Activated CD8-positive, alpha-beta T cell treated with anti-CD3 and anti-CD28 coated beads for 36 hours (primary cell): Measurements from ENCODE around the gene MCTP1. TPM values are rescaled to one million over a fixed set of nuclear protein-coding genes. Genes with fewer than 3 reads are reported as not detected.
A peak's percentile ranks its signal among the peaks of the same experiment; 100 is the strongest.
"Not testable (repeated sequence)": the region's sequence is repeated elsewhere in the genome, so short reads cannot be mapped to it uniquely, and the experiment has no call there.

Experiments
- ATAC-seq: fragments of 200-7000 bp; cut with Tn5 transposase; one replicate; pipeline ENCODE4 v1.10.0; 2021; ENCODE audit warnings: mild to moderate bottlenecking, moderate library complexity
- CTCF ChIA-PET: fragments of 350-600 bp; sonication (Branson Sonifier 250); formaldehyde crosslinking; loops from one replicate; lab custom pipeline; 2021; ENCODE audit warnings: antibody characterized with exemption; lab: Charles Lee
- POLR2A ChIA-PET: fragments of 350-600 bp; sonication (Branson Sonifier 250); formaldehyde crosslinking; loops from one replicate; lab custom pipeline; 2021; ENCODE audit warnings: antibody characterized with exemption; lab: Charles Lee
- DNase-seq: peaks from one replicate; pipeline ENCODE4 v3.0.0-alpha.2; 2020
- H3K27ac Mint-ChIP-seq: one replicate; pipeline ENCODE4 v1.8.0; 2021; ENCODE audit warnings: mild to moderate bottlenecking, mixed read lengths
- H3K27me3 Mint-ChIP-seq: one replicate; pipeline ENCODE4 v1.8.0; 2021; ENCODE audit warnings: mixed read lengths
- H3K36me3 Mint-ChIP-seq: one replicate; pipeline ENCODE4 v1.8.0; 2021; ENCODE audit warnings: low read depth, mixed read lengths
- H3K4me1 Mint-ChIP-seq: one replicate; pipeline ENCODE4 v1.8.0; 2021; ENCODE audit warnings: low read depth, mixed read lengths
- H3K4me3 Mint-ChIP-seq: one replicate; pipeline ENCODE4 v1.8.0; 2021; ENCODE audit warnings: mild to moderate bottlenecking, moderate library complexity, mixed read lengths
- H3K9me3 Mint-ChIP-seq: one replicate; pipeline ENCODE4 v1.8.0; 2021; ENCODE audit warnings: mixed read lengths
- CTCF ChIP-seq: fragments of 200-600 bp; IDR thresholded peaks from one replicate; pipeline ENCODE4 v1.8.0; 2022; ENCODE audit warnings: antibody characterized with exemption, mild to moderate bottlenecking
- intact Hi-C: fragments of 100-400 bp; cut with micrococcal nuclease; formaldehyde crosslinking; loops from one replicate; pipeline ENCODE4 v1.10.0; 2022
- total RNA-seq, 2 experiments: library from RNA; stranded (reverse); gene quantifications; one replicate each; pipeline ENCODE4 v1.2.3, GENCODE V29; 2021

MCTP1 gene
- total RNA-seq, 2 experiments from 2014 or later = 0.20 to 0.40 TPM

GRCh38 chr5:94969174-94969573 is 315.7 kb downstream of the MCTP1 start:
- Mint-ChIP-seq H3K4me3 (no peak overlapping the region), H3K36me3 (no peaks in the 10 kb centered on the region), H3K27ac (no peak overlapping the region), H3K4me1 (no peaks in the 10 kb centered on the region), H3K27me3 (no peaks in the 10 kb centered on the region), H3K9me3 (no peaks in the 10 kb centered on the region)
- DNase-seq = no peak
- no peak for ATAC-seq
- TF ChIP-seq CTCF = no peak
- POLR2A ChIA-PET = no interaction called here
- intact Hi-C loops = no loop called here
- CTCF ChIA-PET = interaction anchor here (0.8 to 1.2 kb wide), 2 partner anchors 9 to 10 kb away, joined by 4 read pairs; no protein-coding TSS in a partner anchor

GRCh38 chr5:94968507-94969095 is 316.3 kb downstream of the MCTP1 start:
- peak; percentile 65 for TF ChIP-seq CTCF
- H3K27me3 Mint-ChIP-seq = no peaks in the 10 kb centered on the region
- no peak overlapping the region for H3K4me3 Mint-ChIP-seq
- DNase-seq (peak; percentile 28), ATAC-seq (peak; percentile 68)
- no peaks in the 10 kb centered on the region for H3K36me3 Mint-ChIP-seq
- intact Hi-C loops = loop anchor here (1.0 kb wide), 1 partner anchor 293 kb away; no protein-coding TSS in a partner anchor
- no peak overlapping the region for H3K27ac Mint-ChIP-seq
- ChIA-PET CTCF (interaction anchor here (0.6 to 1.6 kb wide), 20 partner anchors 9 to 516 kb away, joined by 3 to 12 read pairs (median 3); partner anchors contain the start of gene MCTP1), POLR2A (no interaction called here)
- no peaks in the 10 kb centered on the region for H3K4me1 Mint-ChIP-seq
- H3K9me3 Mint-ChIP-seq = no peaks in the 10 kb centered on the region

GRCh38 chr5:94967525-94967924 is 317.4 kb downstream of the MCTP1 start:
- ATAC-seq (no peak), DNase-seq (no peak)
- Mint-ChIP-seq H3K4me1 (no peaks in the 10 kb centered on the region), H3K9me3 (no peaks in the 10 kb centered on the region), H3K36me3 (no peaks in the 10 kb centered on the region), H3K27ac (no peak overlapping the region), H3K4me3 (no peak overlapping the region), H3K27me3 (no peaks in the 10 kb centered on the region)
- intact Hi-C loops = no loop called here
- TF ChIP-seq CTCF = no peak
- ChIA-PET POLR2A (no interaction called here), CTCF (interaction anchor here (0.9 to 1.6 kb wide), 6 partner anchors 11 to 384 kb away, joined by 3 to 12 read pairs (median 4); partner anchors contain the start of gene MCTP1)

GRCh38 chr5:94959279-94959678 is 325.6 kb downstream of the MCTP1 start:
- H3K27me3 Mint-ChIP-seq, H3K36me3 Mint-ChIP-seq, H3K27ac Mint-ChIP-seq, H3K4me3 Mint-ChIP-seq, intact Hi-C loops, CTCF ChIA-PET, H3K4me1 Mint-ChIP-seq, DNase-seq, ATAC-seq, POLR2A ChIA-PET, H3K9me3 Mint-ChIP-seq: not testable (repeated sequence)

GRCh38 chr5:94945656-94946055 is 339.2 kb downstream of the MCTP1 start:
- no peak overlapping the region for H3K4me3 Mint-ChIP-seq
- DNase-seq = no peak
- intact Hi-C loops = no loop called here

More at GRCh38 chr5:94945656-94946055, 339.2 kb downstream of the MCTP1 start:
- no peaks in the 10 kb centered on the region for H3K9me3 Mint-ChIP-seq
- TF ChIP-seq CTCF = no peak
- ChIA-PET POLR2A (no interaction called here), CTCF (interaction anchor here (1.2 kb wide), 1 partner anchor 13 kb away, joined by 5 read pairs; no protein-coding TSS in a partner anchor)
- no peaks in the 10 kb centered on the region for H3K36me3 Mint-ChIP-seq
- no peaks in the 10 kb centered on the region for H3K4me1 Mint-ChIP-seq
- no peaks in the 10 kb centered on the region for H3K27me3 Mint-ChIP-seq
- H3K27ac Mint-ChIP-seq = no peak overlapping the region
- ATAC-seq = no peak
